Activated T-helper 17 cell treated with anti-CD3 and anti-CD28 coated beads, Interleukin-2, amount 50 U/mL, for 72 hours (primary cell): ENCODE measurements around the gene PIKFYVE. TPM values are rescaled to one million over a fixed set of nuclear protein-coding genes. Genes with fewer than 3 reads are reported as not detected.
"Not testable (repeated sequence)": the region's sequence is repeated elsewhere in the genome, so short reads cannot be mapped to it uniquely, and the experiment has no call there.

Experiments used
- ATAC-seq: fragments of 150-1000 bp; cut with Tn5 transposase; replicated peaks from 2 replicates; pipeline ENCODE4 v1.10.0; 2021; ENCODE audit warnings: mild to moderate bottlenecking, moderate library complexity
- H3K27ac Mint-ChIP-seq: one replicate; pipeline ENCODE4 v1.8.0; 2022; ENCODE audit warnings: mixed read lengths
- H3K27me3 Mint-ChIP-seq: one replicate; pipeline ENCODE4 v1.8.0; 2022; ENCODE audit warnings: mixed read lengths
- H3K36me3 Mint-ChIP-seq: one replicate; pipeline ENCODE4 v1.8.0; 2022; ENCODE audit warnings: low read depth, mild to moderate bottlenecking, mixed read lengths
- H3K4me1 Mint-ChIP-seq: one replicate; pipeline ENCODE4 v1.8.0; 2022; ENCODE audit warnings: mixed read lengths
- H3K4me3 Mint-ChIP-seq: one replicate; pipeline ENCODE4 v1.8.0; 2022; ENCODE audit warnings: mild to moderate bottlenecking, mixed read lengths
- H3K9me3 Mint-ChIP-seq: one replicate; pipeline ENCODE4 v1.8.0; 2022; ENCODE audit warnings: mixed read lengths
- total RNA-seq, 2 donors: library from RNA; stranded (reverse); gene quantifications; one replicate each; pipeline ENCODE4 v1.2.3, GENCODE V29; 2022

The PIKFYVE gene
- total RNA-seq, 2 donors from 2014 or later, result 20.3 to 23.7 TPM

DNA sequence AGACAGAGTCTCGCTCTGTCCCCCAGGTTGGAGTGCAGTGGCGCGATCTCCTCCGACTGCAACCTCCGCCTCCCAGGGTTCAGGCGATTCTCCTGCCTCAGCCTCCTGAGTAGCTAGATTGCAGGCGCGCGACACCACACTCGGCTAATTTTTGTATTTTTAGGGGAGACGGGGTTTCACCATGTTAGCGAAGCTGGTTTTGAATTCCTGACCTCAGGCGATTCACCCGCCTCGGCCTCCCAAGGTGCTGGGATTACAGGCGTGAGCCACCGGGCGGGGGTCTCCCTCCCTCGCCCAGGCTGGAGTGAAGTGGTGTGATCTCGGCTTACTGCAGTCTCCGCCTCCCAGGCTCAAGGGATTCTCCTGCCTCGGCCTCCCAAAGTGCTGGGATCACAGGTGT lies 1.5 kb downstream of the PIKFYVE start:
- ATAC-seq, H3K27ac Mint-ChIP-seq, H3K27me3 Mint-ChIP-seq, H3K9me3 Mint-ChIP-seq: not testable (repeated sequence)
- peaks cover 23% of the 10 kb centered on the region for H3K36me3 Mint-ChIP-seq
- H3K4me3 Mint-ChIP-seq, result peak overlapping the region; percentile 99
- peaks cover 16% of the 10 kb centered on the region for H3K4me1 Mint-ChIP-seq

DNA sequence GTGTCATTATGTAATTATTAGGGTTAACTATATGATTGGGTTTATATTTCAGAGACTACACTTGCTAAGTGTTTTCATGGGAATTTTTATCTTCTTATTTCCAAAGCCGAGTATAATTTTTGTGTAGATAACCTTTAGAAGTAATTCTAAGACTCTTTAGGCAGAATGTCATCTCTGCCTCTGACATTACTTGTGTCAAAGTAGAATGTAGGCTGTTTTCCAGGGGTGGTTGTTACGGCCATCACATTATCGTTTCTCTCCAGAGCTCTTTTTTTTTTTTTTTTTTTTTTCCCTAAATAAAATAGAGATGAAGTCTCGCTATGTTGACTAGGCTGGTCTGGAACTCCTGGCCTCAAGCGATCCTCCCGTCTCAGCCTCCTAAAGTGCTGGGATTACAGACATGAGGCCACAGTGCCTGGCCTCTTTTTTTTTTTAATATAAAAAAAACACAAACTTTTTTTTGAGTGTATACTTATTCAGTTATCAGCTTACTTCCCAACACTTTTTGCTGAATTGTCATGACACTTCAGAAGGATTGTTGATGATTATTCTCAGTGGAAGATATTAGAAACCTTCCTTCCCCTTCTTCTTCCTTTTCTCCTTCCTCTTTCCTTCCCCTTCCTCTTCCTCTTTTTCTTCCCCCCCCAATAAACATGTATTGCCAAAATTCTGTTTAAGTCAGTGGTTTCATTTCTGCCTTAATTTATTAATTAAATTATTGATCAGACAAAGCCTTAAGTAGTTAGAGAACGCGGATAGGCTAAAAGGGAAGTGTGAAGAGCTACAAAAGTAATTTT lies 2.3 kb downstream of the PIKFYVE start:
- ATAC-seq, result no peak
- Mint-ChIP-seq H3K27me3 (no peaks in the 10 kb centered on the region), H3K4me3 (peak overlapping the region; percentile 99), H3K9me3 (no peaks in the 10 kb centered on the region), H3K27ac (no peak overlapping the region), H3K36me3 (peaks cover 30% of the 10 kb centered on the region), H3K4me1 (peaks cover 16% of the 10 kb centered on the region)

- peaks cover 37% of the 10 kb centered on the region for H3K36me3 Mint-ChIP-seq
- H3K27ac Mint-ChIP-seq, result no peak overlapping the region
- H3K4me1 Mint-ChIP-seq, result peaks cover 16% of the 10 kb centered on the region
- H3K27me3 Mint-ChIP-seq, result no peaks in the 10 kb centered on the region
- no peak overlapping the region for H3K4me3 Mint-ChIP-seq
- no peak for ATAC-seq
- no peaks in the 10 kb centered on the region for H3K9me3 Mint-ChIP-seq
Observed at GRCh38 chr2:208269091-208269490, 3.0 kb downstream of the PIKFYVE start.

- H3K4me1 Mint-ChIP-seq, result peaks cover 7% of the 10 kb centered on the region
- no peaks in the 10 kb centered on the region for H3K9me3 Mint-ChIP-seq
- H3K27me3 Mint-ChIP-seq, result no peaks in the 10 kb centered on the region
- no peak overlapping the region for H3K27ac Mint-ChIP-seq
- no peak for ATAC-seq
- peaks cover 94% of the 10 kb centered on the region for H3K36me3 Mint-ChIP-seq
- no peak overlapping the region for H3K4me3 Mint-ChIP-seq
Observed at GRCh38 chr2:208274748-208275147, 8.7 kb downstream of the PIKFYVE start.

DNA sequence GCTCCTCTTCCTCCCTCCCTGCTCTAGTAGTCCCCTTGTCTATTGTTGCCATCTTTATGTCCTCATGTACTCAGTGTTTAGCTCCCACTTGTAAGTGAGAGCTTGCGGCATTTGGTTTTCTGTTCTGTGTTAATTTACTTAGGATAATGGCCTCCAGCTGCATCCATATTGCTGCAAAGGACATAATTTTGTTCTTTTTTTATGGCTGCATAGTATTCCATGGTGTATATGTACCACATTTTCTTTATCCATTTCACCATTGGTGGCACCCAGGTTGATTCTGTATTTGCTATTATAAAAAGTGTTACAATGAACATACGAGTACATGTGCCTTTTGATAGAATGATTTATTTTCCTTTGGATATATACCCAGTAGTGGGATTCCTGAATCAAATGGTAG lies 12.5 kb downstream of the PIKFYVE start:
- ATAC-seq, result no peak
- peaks cover 26% of the 10 kb centered on the region for H3K4me1 Mint-ChIP-seq
- H3K27ac Mint-ChIP-seq, result no peak overlapping the region
- H3K36me3 Mint-ChIP-seq, result peaks cover 99% of the 10 kb centered on the region
- no peaks in the 10 kb centered on the region for H3K9me3 Mint-ChIP-seq
- no peaks in the 10 kb centered on the region for H3K27me3 Mint-ChIP-seq
- no peak overlapping the region for H3K4me3 Mint-ChIP-seq

DNA sequence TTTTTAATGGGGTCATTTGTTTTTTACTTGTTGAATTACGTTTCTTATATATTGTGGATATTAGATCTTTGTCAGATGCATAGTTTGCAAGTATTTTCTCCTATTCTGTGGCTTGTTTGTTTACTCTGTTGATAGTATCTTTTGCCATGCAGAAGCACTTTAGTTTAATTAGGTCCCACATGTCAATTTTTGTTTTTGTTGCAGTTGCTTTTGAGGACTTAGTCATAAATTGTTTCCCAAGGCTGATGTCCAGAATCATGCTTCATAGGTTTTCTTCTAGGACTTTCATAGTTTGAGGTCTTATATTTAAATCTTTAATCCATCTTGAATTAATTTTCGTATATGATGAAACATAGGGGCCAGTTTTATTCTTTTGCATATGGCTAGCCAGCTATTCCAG lies 13.2 kb downstream of the PIKFYVE start:
- no peaks in the 10 kb centered on the region for H3K27me3 Mint-ChIP-seq
- peaks cover 96% of the 10 kb centered on the region for H3K36me3 Mint-ChIP-seq
- no peaks in the 10 kb centered on the region for H3K9me3 Mint-ChIP-seq
- H3K4me1 Mint-ChIP-seq, result peaks cover 26% of the 10 kb centered on the region
- no peak for ATAC-seq
- H3K27ac Mint-ChIP-seq, result no peak overlapping the region
- H3K4me3 Mint-ChIP-seq, result no peak overlapping the region

DNA sequence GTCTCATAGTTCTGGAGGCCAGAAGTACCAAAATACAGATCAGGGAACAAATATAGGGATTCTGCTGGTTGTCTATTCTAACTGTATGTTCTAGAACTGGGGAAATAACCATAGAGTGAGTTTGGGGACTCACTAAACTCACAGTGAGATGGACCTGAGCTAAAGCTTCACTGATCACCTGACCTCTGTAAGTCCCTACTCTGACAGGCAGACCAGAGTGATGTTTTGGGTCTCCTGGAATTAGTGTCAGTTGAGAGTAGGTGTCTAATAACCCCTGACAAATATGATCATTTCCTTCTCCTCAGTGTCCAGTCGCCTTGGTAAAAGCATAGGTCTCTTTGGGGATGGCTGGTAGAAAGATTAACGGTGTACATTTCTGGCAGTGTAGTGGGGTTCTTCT lies 14.2 kb downstream of the PIKFYVE start:
- no peak for ATAC-seq
- H3K4me3 Mint-ChIP-seq, result no peak overlapping the region
- no peak overlapping the region for H3K27ac Mint-ChIP-seq
- H3K4me1 Mint-ChIP-seq, result peaks cover 26% of the 10 kb centered on the region
- H3K27me3 Mint-ChIP-seq, result no peaks in the 10 kb centered on the region
- H3K36me3 Mint-ChIP-seq, result peaks cover 89% of the 10 kb centered on the region
- no peaks in the 10 kb centered on the region for H3K9me3 Mint-ChIP-seq

GRCh38 chr2:208280933-208281332 lies 14.9 kb downstream of the PIKFYVE start:
- Mint-ChIP-seq H3K27me3 (no peaks in the 10 kb centered on the region), H3K36me3 (peaks cover 89% of the 10 kb centered on the region), H3K27ac (peak overlapping the region; percentile 69), H3K4me1 (peaks cover 26% of the 10 kb centered on the region), H3K9me3 (no peaks in the 10 kb centered on the region), H3K4me3 (peak overlapping the region; percentile 30)
- ATAC-seq, result peak; percentile 88

DNA sequence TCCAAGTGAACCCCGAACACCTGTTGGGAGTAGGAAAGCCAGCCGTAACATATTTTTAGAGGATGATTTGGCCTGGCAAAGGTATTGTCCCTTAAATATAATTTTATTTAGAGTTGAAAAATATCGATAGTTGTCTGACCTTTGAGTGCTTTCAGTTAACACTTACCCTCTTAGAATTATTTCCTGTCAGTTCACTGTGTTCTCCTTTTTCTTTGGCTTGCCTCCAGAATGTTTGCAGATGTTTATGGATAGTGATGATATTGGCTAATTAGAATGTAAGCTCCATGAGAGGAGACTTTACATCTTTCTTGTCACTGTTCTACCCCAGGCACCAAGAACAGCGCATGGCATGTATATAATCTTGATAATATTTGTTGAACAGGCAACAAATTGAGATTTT lies 19.8 kb downstream of the PIKFYVE start:
- H3K4me3 Mint-ChIP-seq, result no peak overlapping the region
- no peak overlapping the region for H3K27ac Mint-ChIP-seq
- H3K27me3 Mint-ChIP-seq, result no peaks in the 10 kb centered on the region
- ATAC-seq, result no peak
- no peaks in the 10 kb centered on the region for H3K9me3 Mint-ChIP-seq
- peaks cover 8% of the 10 kb centered on the region for H3K4me1 Mint-ChIP-seq
- H3K36me3 Mint-ChIP-seq, result peaks cover 88% of the 10 kb centered on the region

- Mint-ChIP-seq H3K27ac (peak overlapping the region; percentile 77), H3K4me3 (no peak overlapping the region), H3K4me1 (peaks cover 29% of the 10 kb centered on the region), H3K9me3 (no peaks in the 10 kb centered on the region), H3K27me3 (no peaks in the 10 kb centered on the region), H3K36me3 (peaks cover 89% of the 10 kb centered on the region)
- no peak for ATAC-seq
Observed at GRCh38 chr2:208294482-208295024, 28.5 kb downstream of the PIKFYVE start.

DNA sequence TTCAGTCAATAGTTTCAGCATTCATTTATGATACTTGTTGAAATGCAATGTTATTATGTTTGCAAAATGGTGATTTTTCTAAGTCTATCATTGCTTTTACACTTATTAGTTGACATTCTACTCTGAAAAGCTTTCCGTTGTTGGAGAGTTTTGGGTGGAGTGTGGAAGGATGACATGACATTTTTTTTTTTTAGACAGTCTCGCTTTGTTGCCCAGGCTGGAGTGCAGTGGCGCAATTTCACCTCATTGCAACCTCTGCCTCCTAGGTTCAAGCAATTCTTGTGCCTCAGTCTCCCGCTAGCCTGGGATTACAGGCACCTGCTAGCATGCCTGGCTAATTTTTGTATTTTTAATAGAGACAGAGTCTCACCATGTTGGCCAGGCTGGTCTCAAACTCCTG lies 29.8 kb downstream of the PIKFYVE start:
- no peak overlapping the region for H3K4me3 Mint-ChIP-seq
- H3K4me1 Mint-ChIP-seq, result peaks cover 29% of the 10 kb centered on the region
- ATAC-seq, result no peak
- H3K27ac Mint-ChIP-seq, result no peak overlapping the region
- H3K9me3 Mint-ChIP-seq, result no peaks in the 10 kb centered on the region
- H3K36me3 Mint-ChIP-seq, result peaks cover 89% of the 10 kb centered on the region
- H3K27me3 Mint-ChIP-seq, result no peaks in the 10 kb centered on the region

DNA sequence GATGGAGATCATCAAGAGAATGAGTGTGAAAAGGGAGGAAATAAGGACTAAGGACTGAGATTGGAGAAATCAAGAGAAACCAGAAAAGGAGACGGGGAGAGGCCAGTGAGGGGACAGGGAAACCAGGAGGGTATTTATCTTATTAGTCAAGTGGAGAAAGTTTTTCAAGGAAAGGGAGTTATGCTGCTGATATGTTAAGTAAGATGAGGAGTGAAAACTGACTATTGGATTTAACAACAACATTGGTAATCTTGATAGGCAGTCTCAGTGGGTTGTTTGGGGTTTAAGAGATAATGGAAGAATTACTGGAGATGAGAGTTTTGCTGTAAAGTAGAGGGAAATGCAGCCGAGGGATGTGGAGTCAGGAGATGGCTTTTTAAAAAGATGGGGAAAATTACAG lies 30.6 kb downstream of the PIKFYVE start:
- no peak overlapping the region for H3K4me3 Mint-ChIP-seq
- H3K4me1 Mint-ChIP-seq, result peaks cover 25% of the 10 kb centered on the region
- H3K9me3 Mint-ChIP-seq, result no peaks in the 10 kb centered on the region
- H3K27ac Mint-ChIP-seq, result no peak overlapping the region
- peaks cover 89% of the 10 kb centered on the region for H3K36me3 Mint-ChIP-seq
- ATAC-seq, result no peak
- no peaks in the 10 kb centered on the region for H3K27me3 Mint-ChIP-seq

GRCh38 chr2:208297961-208298360 lies 31.9 kb downstream of the PIKFYVE start:
- Mint-ChIP-seq H3K27ac (no peak overlapping the region), H3K4me1 (peaks cover 15% of the 10 kb centered on the region), H3K9me3 (no peaks in the 10 kb centered on the region), H3K4me3 (no peak overlapping the region), H3K27me3 (no peaks in the 10 kb centered on the region), H3K36me3 (peaks cover 87% of the 10 kb centered on the region)
- no peak for ATAC-seq

- Mint-ChIP-seq H3K36me3 (peaks cover 85% of the 10 kb centered on the region), H3K4me3 (no peak overlapping the region)
- no peak for ATAC-seq
Observed at GRCh38 chr2:208300847-208301618, 35.0 kb downstream of the PIKFYVE start.

DNA sequence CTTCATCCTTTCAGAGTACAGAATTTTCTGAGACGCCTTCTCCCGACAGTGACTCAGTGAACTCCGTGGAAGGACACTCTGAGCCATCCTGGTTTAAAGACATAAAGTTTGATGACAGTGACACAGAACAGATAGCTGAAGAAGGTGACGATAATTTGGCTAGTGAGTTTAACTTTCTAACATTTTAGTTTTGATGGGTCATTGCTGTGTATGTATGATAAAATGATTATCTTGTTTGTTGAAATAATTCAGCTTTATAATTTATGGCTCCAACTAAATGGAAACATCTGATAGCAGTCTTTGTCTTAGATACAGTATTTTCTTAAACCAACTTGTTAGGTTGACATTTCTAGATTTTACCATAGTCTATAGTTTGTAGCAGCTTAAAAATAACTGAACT lies 38.1 kb downstream of the PIKFYVE start:
- Mint-ChIP-seq H3K4me1 (peaks cover 5% of the 10 kb centered on the region), H3K9me3 (no peaks in the 10 kb centered on the region), H3K27ac (no peak overlapping the region), H3K4me3 (no peak overlapping the region), H3K27me3 (no peaks in the 10 kb centered on the region), H3K36me3 (peaks cover 83% of the 10 kb centered on the region)
- ATAC-seq, result no peak

More at GRCh38 chr2:208300847-208301618, 35.0 kb downstream of the PIKFYVE start:
- Mint-ChIP-seq H3K9me3 (no peaks in the 10 kb centered on the region), H3K27ac (no peak overlapping the region), H3K4me1 (no peaks in the 10 kb centered on the region), H3K27me3 (no peaks in the 10 kb centered on the region)
